SK-MEL-5 (cell line): ENCODE results near the gene LYSMD2. TPM values are rescaled to one million over a fixed set of nuclear protein-coding genes. Genes with fewer than 3 reads are reported as not detected.
A peak's percentile ranks its signal among the peaks of the same experiment; 100 is the strongest.

Source experiments
- DNase-seq: peaks from one replicate; pipeline ENCODE4 v3.0.0-alpha.2; 2016; ENCODE audit warnings: low read depth, low spot score
- in situ Hi-C: cut with HindIII; loops from 2 replicates; pipeline ENCODE4 v1.10.0; 2016; ENCODE audit warnings: low sequenced_read_pairs, high pct_unique_total_duplicates, low pct_unique_long_range_greater_than_20kb
- total RNA-seq: library from RNA; depleted of rRNA; stranded (reverse); fragments of >200 nt; shearing (Covaris generic); gene quantifications from 2 replicates; pipeline ENCODE4 v1.2.3, GENCODE V29; 2014

The LYSMD2 gene
- total RNA-seq, 1 experiment from 2014 or later: 26.8 TPM

- no peak for DNase-seq
- in situ Hi-C loops: no loop called here
Measured at GRCh38 chr15:51757450-51757849, 20.0 kb upstream of the LYSMD2 start.

DNA sequence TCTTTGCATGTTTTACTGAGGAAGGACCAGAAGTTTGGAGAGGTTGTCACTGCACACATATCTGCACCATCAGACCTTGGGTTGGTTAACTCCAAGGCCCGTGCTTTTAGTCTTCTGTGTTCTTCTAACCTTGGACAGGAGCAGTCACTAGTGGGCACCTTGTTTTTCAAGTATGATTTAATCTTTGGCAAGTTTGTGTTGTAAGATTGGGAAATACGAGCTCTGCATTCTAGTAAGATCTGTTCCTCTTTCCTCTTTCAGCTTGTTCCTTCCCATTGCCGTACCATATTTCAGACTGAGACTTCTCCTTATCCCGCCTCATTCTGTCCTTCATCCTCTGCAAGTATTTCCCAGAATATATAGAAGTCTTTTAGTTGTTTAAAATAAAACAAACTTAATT, 19.0 kb upstream of the LYSMD2 start:
- in situ Hi-C loops: no loop called here
- no peak for DNase-seq

GRCh38 chr15:51755790-51756189, 18.3 kb upstream of the LYSMD2 start:
- in situ Hi-C loops: no loop called here

GRCh38 chr15:51754267-51754666, 16.8 kb upstream of the LYSMD2 start:
- no peak for DNase-seq
- in situ Hi-C loops: no loop called here

More at GRCh38 chr15:51755790-51756189, 18.3 kb upstream of the LYSMD2 start:
- no peak for DNase-seq

DNA sequence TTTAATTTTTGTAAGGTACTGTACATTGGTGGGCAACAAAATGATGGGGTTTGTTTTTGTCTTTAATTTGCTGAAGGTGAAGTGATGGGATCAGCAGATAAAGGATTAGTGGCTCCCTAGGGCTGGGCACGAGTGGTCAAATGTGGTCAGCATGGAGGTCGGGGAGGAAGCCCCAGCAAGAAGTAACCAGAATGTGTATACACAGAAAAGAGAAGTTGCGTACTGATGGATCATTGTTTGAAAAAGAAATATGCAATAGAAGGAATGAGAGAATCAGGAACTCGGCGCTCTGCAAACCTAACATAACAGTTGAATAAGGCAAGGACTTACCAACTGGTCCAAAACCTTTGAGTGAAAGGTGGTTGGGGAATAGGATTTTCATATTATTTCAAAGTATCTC, 15.4 kb upstream of the LYSMD2 start:
- in situ Hi-C loops: no loop called here

DNA sequence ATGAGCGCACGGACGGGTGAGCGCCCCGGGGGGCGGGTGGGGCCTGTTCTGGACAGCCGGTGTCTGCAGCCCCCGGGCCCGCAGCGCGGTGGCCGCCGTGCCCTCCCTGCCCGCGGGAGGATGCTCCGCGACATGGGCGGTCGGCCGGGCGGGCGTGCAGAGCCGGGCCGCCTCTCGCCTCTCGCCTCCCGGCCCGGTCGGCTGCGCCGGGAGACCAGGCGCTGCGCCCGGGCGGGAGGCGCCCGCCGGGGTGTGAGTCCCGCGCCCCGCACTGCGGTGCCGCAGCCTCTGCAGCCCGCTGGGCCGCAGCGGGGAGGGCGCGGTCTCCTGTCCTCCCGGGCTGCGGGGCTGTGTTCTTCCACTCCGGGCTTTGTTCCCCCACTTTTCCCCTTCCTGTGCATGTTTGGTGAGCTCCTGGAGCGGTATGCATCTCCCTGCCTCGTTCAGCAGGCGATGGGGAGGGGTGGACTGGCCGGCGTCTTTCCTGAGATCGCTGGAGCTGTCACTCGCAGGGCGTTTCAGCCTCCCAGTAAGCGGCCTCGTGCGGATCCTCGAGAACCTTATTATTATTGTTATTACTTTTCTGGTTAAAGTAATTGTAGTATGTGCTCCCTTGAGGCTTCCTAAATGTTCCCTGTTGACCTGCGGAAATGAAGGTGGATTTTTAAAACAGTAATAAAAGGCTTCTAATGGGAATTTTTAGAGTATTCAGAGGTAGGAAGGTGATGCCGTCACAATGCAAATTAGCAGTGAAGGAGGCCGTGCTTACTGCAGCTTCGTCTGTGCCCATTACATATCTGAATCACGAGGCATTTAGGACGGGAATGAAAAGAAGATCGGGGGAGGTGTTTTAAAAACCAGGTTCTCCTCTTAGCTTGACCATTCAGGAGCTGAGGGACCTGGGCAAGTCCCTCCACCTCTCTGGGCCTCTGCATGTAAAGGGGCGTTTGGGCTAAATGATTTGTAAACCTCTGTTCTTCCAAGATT, 14.5 kb upstream of the LYSMD2 start:
- no peak for DNase-seq
- in situ Hi-C loops: no loop called here

More for the DNA sequence above, 15.4 kb upstream of the LYSMD2 start:
- DNase-seq: no peak

DNA sequence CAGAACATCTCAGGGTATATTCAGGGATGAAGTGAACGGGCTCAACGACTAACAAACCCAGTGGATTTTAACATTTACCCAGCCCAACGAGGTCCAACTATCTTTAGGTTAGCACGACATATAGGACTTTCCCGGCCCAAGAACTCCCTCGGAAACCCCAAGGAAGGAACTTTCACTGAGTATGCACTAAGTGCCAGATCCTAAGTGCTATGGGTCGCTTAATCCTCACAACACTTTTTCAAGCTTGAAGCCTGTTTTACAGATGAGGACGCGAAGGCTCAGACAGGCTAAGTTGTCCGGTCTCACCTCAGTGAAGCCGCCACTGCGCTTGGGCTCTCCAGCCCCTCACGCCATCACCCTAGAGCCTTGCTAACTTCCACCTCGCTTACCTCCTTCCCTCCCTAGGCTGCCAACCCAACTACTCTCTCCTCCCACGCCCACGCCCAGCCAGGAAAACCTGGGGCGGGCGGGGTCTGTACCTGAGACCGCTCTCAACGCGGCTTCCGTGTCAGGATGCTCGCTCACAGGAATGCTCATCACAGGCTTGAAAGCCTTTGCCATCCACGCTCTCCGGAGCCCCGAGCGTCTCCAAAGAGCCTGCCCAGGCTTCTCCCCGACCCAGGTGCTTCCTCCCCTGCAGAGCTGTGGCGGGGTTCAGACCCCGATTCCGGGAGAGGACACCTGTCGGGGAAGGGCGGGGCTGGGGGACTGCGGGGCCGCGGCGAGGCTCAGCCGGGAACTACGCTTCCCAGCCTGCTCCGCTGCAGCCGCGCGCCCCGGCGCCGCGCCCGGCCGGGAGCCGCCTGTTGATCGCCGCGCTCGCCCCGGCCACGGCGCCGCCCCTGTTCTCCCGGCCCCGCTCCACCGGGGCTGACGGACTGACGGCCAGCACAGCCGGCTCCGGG, 13.6 kb upstream of the LYSMD2 start, which contains the start of gene TMOD2:
TSS of gene TMOD2 (plus strand) at position 806 of the 905 bp plus-strand sequence. CDS start 14,845 bp downstream, outside the sequence.
- in situ Hi-C loops: no loop called here
- peak; percentile 26 for DNase-seq

DNA sequence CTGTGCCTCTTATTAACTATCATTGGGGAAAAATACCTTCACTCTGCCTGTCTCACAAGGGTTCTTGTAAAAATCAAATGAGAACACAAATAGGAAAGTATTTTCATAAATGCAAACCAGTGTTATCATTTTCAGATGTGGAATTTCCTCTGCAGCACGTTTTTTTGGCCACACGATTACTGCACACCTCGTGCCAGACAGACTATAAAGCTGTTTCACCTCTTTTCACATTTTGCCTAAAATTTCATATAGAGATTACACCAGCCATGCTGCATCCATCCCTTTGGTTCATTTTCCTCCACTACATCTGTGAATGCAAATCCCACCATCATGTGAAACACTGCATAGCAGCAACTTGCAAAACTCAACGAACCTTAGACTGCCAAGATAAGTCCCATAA, 12.7 kb upstream of the LYSMD2 start:
- DNase-seq: no peak
- in situ Hi-C loops: no loop called here

GRCh38 chr15:51749307-51749706, 11.9 kb upstream of the LYSMD2 start:
- in situ Hi-C loops: no loop called here

DNA sequence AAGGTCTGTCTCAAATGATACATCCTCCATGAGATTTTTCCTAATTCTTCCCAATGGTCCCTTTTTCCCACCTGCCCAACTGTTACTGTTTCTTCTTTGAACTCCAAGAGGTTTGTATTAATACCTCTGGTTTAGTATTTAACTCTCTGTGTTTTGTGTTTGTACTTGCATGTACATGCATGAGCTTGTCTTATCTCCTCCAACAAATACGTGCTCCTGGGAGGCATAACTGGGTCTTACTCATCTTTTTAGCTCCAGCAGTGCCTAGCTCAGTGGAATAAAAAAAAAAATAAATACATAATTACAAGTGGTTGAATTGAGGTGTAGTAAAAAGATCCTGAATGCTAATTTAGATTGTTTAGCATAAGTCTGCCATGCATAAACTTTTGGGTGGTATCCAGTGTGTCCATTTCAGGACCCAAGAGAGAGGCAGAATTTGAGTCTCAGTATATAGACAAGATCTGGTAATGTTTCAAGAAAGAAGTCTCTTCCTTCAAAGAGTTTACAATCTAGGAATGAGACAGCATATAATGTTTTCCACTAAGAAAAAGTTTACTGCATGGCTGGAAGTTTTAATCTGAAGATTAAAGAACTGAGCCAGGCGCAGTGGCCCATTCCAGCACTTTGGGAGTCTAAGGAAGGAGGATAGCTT, 1.7 kb upstream of the LYSMD2 start:
- in situ Hi-C loops: no loop called here
- no peak for DNase-seq

More at GRCh38 chr15:51749307-51749706, 11.9 kb upstream of the LYSMD2 start:
- DNase-seq: no peak

- DNase-seq: no peak
- in situ Hi-C loops: no loop called here
Measured at GRCh38 chr15:51738553-51738952, 1.1 kb upstream of the LYSMD2 start.

DNA sequence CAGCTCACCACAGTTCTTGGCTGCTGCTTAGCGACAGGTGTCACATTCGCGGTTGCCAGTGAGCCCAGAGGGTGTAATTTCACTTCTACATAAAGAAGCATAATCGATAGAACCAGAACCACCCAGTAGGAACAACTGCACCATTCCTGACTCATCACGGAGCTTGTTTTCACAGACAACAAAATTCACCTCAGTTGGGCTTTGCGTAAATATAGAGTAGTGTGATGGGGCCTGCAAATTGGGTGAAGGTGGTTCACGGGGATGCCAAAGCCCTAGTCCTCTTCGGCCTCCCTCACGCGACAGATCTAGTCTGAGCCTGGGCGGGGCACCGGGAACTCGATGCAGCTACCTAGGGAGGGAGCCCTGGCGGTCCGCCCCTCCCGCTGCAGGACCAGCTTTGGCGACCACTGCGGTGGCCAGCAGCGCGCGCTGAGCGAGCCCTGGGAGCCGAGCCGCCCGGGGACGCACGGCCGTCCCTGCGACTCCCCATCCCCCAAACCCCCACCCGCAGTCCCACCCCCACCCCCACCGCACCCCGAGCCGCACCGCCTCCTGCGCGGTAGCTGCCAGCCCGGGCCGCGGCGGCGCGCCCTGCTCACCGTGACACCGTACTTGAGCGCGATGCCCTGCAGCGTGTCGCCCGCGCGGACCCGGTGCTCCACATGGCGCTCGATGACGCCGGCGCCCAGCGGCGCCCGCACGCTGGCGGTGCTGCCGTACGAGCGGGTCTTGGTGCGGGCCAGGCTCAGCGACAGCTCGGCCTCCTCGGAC, 519 bp downstream of the LYSMD2 start:
- DNase-seq: no peak

GRCh38 chr15:51736069-51736468, 1.4 kb downstream of the LYSMD2 start:
- in situ Hi-C loops: no loop called here
- DNase-seq: no peak

More for the DNA sequence above, 519 bp downstream of the LYSMD2 start:
- in situ Hi-C loops: no loop called here

DNA sequence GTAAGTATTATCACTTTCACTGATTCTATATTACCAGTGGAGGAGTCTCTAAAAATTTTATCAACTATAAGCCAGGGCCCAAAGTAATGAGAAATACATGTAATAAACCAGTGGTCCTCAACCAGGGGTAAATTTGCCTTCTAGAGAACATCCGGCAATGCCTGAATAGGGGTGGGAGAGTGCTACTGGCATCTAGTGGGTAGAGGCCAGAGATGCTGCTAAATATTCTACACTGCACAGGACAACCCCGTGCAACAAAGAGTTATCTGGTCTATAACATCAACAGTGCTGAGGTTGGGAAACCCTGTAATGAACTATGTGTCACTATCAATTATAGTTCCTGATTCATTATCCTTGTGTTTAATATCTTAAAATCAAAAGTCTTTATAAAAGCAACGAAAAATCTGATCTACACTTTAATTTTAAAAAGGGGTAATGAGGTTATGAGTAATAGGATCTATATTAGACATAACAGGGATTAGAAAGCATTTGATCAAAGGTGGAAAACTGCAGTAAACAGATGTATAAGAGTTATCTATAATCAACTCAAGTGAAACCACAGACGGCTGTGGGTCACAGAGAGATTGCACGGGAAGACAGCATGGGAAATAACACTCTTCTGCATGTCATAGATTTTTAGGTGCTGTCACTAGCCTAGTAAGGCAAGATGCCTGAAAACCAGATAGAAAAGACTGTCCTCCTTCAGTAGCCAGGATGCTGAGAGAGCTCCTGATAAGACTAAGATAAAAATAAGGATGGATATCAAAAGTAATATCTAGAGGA, 2.0 kb downstream of the LYSMD2 start:
- no peak for DNase-seq
- in situ Hi-C loops: no loop called here

GRCh38 chr15:51732646-51733045, 4.8 kb downstream of the LYSMD2 start:
- in situ Hi-C loops: no loop called here
- no peak for DNase-seq

GRCh38 chr15:51731549-51732267, 5.7 kb downstream of the LYSMD2 start:
- in situ Hi-C loops: no loop called here
- no peak for DNase-seq
